Lung (tissue), 12 donors: ENCODE data around the gene PMM1. TPM values are rescaled to one million over a fixed set of nuclear protein-coding genes. Genes with fewer than 3 reads are reported as not detected.
"Not testable (repeated sequence)": the region's sequence is repeated elsewhere in the genome, so short reads cannot be mapped to it uniquely, and the experiment has no call there.

Experiments
- ATAC-seq: fragments of 200-7000 bp; cut with Tn5 transposase; one replicate; pipeline ENCODE4 v1.9.1; 2020; ENCODE audit warnings: moderate number of reproducible peaks; ENCODE audit not compliant: insufficient read depth, low FRiP score
- DNase-seq, 3 donors: peaks; one replicate each; pipeline ENCODE4 v3.0.0-alpha.2; 2013 to 2017
- H3K27ac ChIP-seq, 2 donors: one replicate each; pipeline ENCODE4 v1.5.1; 2013; ENCODE audit warnings: mild to moderate bottlenecking in 2 of 2, moderate library complexity in 2 of 2, control low read depth in 1 of 2, inconsistent platforms in 1 of 2, low read depth in 1 of 2, low read length in 1 of 2
- H3K27me3 ChIP-seq, 3 donors: one replicate each; pipeline ENCODE4 v1.5.1; 2013; ENCODE audit warnings: low read length in 2 of 3; ENCODE audit not compliant: control insufficient read depth in 3 of 3, insufficient read depth in 3 of 3
- H3K36me3 ChIP-seq, 4 donors: one replicate each; pipeline ENCODE4 v1.5.1; 2013; ENCODE audit warnings: low read length in 4 of 4, mild to moderate bottlenecking in 1 of 4, moderate library complexity in 1 of 4; ENCODE audit not compliant: control insufficient read depth in 4 of 4, insufficient read depth in 4 of 4
- H3K4me1 ChIP-seq, 5 donors: one replicate each; pipeline ENCODE4 v1.5.1; 2013; ENCODE audit warnings: low read length in 5 of 5, mild to moderate bottlenecking in 2 of 5, moderate library complexity in 1 of 5; ENCODE audit not compliant: control insufficient read depth in 5 of 5, insufficient read depth in 5 of 5
- H3K4me3 ChIP-seq: one replicate; pipeline ENCODE4 v1.5.1; 2013; ENCODE audit warnings: mild to moderate bottlenecking, control low read depth, moderate library complexity
- H3K9ac ChIP-seq, 2 donors: one replicate each; pipeline ENCODE4 v1.5.1; 2013; ENCODE audit warnings: low read length in 2 of 2, control low read depth in 1 of 2; ENCODE audit not compliant: insufficient read depth in 1 of 2
- H3K9me3 ChIP-seq, 4 donors: one replicate each; pipeline ENCODE4 v1.5.1; 2013; ENCODE audit warnings: low read length in 3 of 4, mild to moderate bottlenecking in 1 of 4, moderate library complexity in 1 of 4; ENCODE audit not compliant: control insufficient read depth in 4 of 4, insufficient read depth in 3 of 4
- CTCF ChIP-seq: IDR thresholded peaks from 2 replicates; pipeline ENCODE4 v1.5.1; 2012; ENCODE audit warnings: mild to moderate bottlenecking; ENCODE audit errors: control extremely low read depth, extremely low read depth
- WGBS, 2 donors: extraction: QIAGEN DNeasy Blood & Tissue Kit; methylation state at CpG; one replicate each; pipeline ENCODE4 v1.1.7; 2013; 5-methylcytosine and 5-hydroxymethylcytosine counted together
- polyA plus RNA-seq, 2 donors: library from polyadenylated mRNA; stranded (reverse); fragments of 200-250 nt; gene quantifications; one replicate each; pipeline ENCODE4 v1.2.1, GENCODE V29; 2013
- total RNA-seq, 2 donors: library from RNA; depleted of rRNA in 1 of 2; stranded (reverse); fragments of >200 nt in 1 of 2; gene quantifications; one replicate each; pipeline ENCODE4 v1.2.1, GENCODE V29; 2014 to 2021
- donor health status: control.
- donor health status: control.
- donor health status: Bipolar disorder and iron deficiency.
- donor health status: healthy.
- donor health status: DM: yes; HTN: yes; CAD: no.

Gene PMM1
- total and polyA plus RNA-seq, 4 donors = 23.0 to 62.2 (median 44.0) TPM

DNA sequence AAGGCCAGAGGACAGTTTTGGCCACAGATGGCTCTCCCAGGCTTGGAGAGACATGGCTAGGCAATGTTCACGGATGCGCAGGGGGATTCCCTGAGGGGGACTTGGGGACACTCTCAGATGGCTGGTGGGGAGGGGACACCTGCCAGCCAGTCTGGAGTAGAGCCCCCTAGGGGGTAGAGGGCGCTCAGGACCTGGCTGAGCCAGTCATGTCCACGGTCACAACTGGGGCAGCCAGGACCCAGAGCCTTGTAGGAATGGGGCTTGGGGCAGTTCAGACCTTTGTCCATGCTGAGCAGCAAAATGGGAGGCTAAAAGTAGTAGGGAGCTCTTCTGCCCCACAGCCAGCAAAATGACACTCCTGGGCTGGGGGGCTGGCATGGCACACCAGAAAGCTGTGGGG, 27.2 kb downstream of the PMM1 start:
- peak overlapping the region in 1 of 2 donors; percentile 85 for H3K27ac ChIP-seq

GRCh38 chr22:41561788-41562187, 27.9 kb downstream of the PMM1 start:
- DNase-seq (no peak), ATAC-seq (no peak)
- Histone ChIP-seq H3K9me3 (no peaks in the 10 kb centered on the region), H3K9ac (peak overlapping the region in 1 of 2 donors; percentile 68), H3K4me3 (no peak overlapping the region), H3K36me3 (no peaks in the 10 kb centered on the region), H3K4me1 (peaks cover 0 to 44% (median 4%) of the 10 kb centered on the region in 5 donors), H3K27ac (peak overlapping the region; percentile 72 to 85), H3K27me3 (no peaks in the 10 kb centered on the region)
- no peak for TF ChIP-seq CTCF
- WGBS, 2 donors = 75 to 81% methylated on average over 5 of the region's 5 CpGs

More for the DNA sequence above, 27.2 kb downstream of the PMM1 start:
- Histone ChIP-seq H3K27me3 (no peaks in the 10 kb centered on the region), H3K4me1 (peaks cover 0 to 47% (median 6%) of the 10 kb centered on the region in 5 donors), H3K9ac (no peak overlapping the region), H3K4me3 (no peak overlapping the region), H3K9me3 (no peaks in the 10 kb centered on the region), H3K36me3 (no peaks in the 10 kb centered on the region)
- DNase-seq (no peak), ATAC-seq (no peak)
- TF ChIP-seq CTCF = no peak
- 76 to 79% methylated on average over 4 of the region's 4 CpGs for WGBS, 2 donors

DNA sequence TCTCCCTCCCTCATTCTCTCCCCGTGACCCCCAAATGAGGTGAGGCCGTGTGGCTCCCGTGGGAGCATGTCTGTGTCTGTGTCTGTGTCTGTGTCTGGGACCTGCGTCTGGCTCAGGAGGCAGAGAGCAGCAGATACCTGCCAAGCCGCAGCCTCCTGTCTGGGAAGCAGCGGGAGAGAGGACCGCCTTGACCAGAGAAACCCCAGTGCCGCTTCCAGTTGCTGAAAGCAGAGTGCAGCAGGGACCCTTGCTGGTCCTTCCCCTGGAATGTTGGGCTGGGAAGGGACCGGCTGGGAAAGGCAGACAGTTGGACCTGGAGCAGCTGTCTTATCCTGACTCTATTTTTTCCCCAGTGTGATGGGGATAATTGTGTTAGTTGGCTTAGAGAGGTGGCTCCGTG, 28.3 kb downstream of the PMM1 start:
- H3K4me3 ChIP-seq = peak overlapping the region; percentile 19
- peaks cover 0 to 48% (median 8%) of the 10 kb centered on the region in 5 donors for H3K4me1 ChIP-seq
- peak overlapping the region in 1 of 2 donors; percentile 68 for H3K9ac ChIP-seq
- ATAC-seq = no peak
- WGBS, 2 donors = 56 to 57% methylated on average over 10 of the region's 10 CpGs
- H3K36me3 ChIP-seq = no peaks in the 10 kb centered on the region
- TF ChIP-seq CTCF = no peak
- peak overlapping the region; percentile 72 to 85 for H3K27ac ChIP-seq
- H3K9me3 ChIP-seq = no peaks in the 10 kb centered on the region
- no peaks in the 10 kb centered on the region for H3K27me3 ChIP-seq
- DNase-seq = peak; percentile 46 to 61 (median 59)

- H3K4me3 ChIP-seq = no peak overlapping the region
- H3K4me1 ChIP-seq = peaks cover 0 to 56% (median 19%) of the 10 kb centered on the region in 5 donors
- H3K36me3 ChIP-seq = no peaks in the 10 kb centered on the region
- peak overlapping the region in 1 of 2 donors; percentile 46 for H3K9ac ChIP-seq
- ATAC-seq (no peak), DNase-seq (no peak)
- WGBS, 2 donors = 63 to 64% methylated on average over 6 of the region's 6 CpGs
- peak overlapping the region; percentile 24 to 41 for H3K27ac ChIP-seq
- no peak for TF ChIP-seq CTCF
- no peaks in the 10 kb centered on the region for H3K9me3 ChIP-seq
- H3K27me3 ChIP-seq = no peaks in the 10 kb centered on the region
Observed at GRCh38 chr22:41560095-41560471, 29.6 kb downstream of the PMM1 start.

DNA sequence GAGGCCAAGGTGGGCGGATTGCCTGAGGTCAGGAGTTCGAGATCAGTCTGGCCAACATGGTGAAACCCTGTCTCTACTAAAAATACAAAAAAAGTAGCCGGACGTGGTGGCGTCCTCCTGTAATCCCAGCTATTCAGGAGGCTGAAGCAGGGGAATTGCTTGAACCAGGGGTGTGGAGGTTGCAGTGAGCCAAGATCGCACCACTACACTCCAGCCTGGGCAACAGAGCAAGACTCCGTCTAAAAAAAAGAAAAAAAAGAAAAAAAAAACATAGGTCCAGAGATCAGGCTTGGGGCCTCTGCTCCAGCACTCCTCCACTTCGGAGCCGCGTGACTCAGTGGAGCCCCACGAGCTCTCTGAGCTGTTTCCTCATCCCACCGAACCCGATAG, 31.4 kb downstream of the PMM1 start:
- Histone ChIP-seq H3K27ac (peak overlapping the region; percentile 21 to 50), H3K4me1 (peaks cover 0 to 59% (median 20%) of the 10 kb centered on the region in 5 donors)
- not testable (repeated sequence) for H3K9me3 ChIP-seq, H3K27me3 ChIP-seq, DNase-seq, H3K4me3 ChIP-seq, H3K36me3 ChIP-seq, H3K9ac ChIP-seq, ATAC-seq
- WGBS, 2 donors = 90 to 95% methylated on average over 13 of the region's 13 CpGs
